K562 treated with DMSO at 1 percent for 12 hours (cell line): ENCODE data around the gene UCN3. TPM values are rescaled to one million over a fixed set of nuclear protein-coding genes. Genes with fewer than 3 reads are reported as not detected.

ENCODE experiments used
- total RNA-seq: library from RNA; unstranded; fragments of 300-600 nt; gene quantifications from 2 replicates; pipeline ENCODE4 v1.2.3, GENCODE V29; 2022; ENCODE audit not compliant: insufficient read depth

Gene UCN3
- not detected in 2 replicates for total RNA-seq

GRCh38 chr10:5364890-5365338 lies at the start of gene UCN3:
Gene UCN3 (plus strand): TSS chr10:5364966. CDS start chr10:5373721, 8,755 bp downstream.

GRCh38 chr10:5404208-5405041 lies 39.7 kb downstream of the UCN3 start, which contains the start of gene TUBAL3:
Gene TUBAL3 (minus strand): TSS chr10:5404828. CDS start chr10:5404792, 36 bp downstream.

GRCh38 chr10:5412277-5412941 lies 47.6 kb downstream of the UCN3 start, which contains the start of gene NET1:
Gene NET1 (plus strand): TSS chr10:5412557. CDS start chr10:5412693, 136 bp downstream.

Other genes with a start within 250 kb of the UCN3 start
- gene AKR1C8, start 179.8 kb upstream of the UCN3 start, total RNA-seq = not detected in 2 replicates
- not detected in 2 replicates for gene AKR1C4, start 168.1 kb upstream of the UCN3 start, total RNA-seq
- 3.7 and 4.1 TPM in 2 replicates for gene TUBAL3, start 39.9 kb downstream of the UCN3 start, total RNA-seq
- gene NET1, start 47.6 kb downstream of the UCN3 start, total RNA-seq = 37.7 and 83.7 TPM in 2 replicates
- gene CALML5, start 134.6 kb downstream of the UCN3 start, total RNA-seq = not detected in 2 replicates
- gene CALML3, start 160.0 kb downstream of the UCN3 start, total RNA-seq = not detected in 2 replicates